GM21360 (cell line): ENCODE results near the gene CLIP1.
"Not testable (repeated sequence)": the region's sequence is repeated elsewhere in the genome, so short reads cannot be mapped to it uniquely, and the experiment has no call there.

Source experiments
- ATAC-seq: cut with Tn5 transposase; IDR thresholded peaks from one replicate; pipeline ENCODE4 v1.9.1; 2021; ENCODE audit warnings: mild to moderate bottlenecking, moderate library complexity; ENCODE audit not compliant: unreplicated experiment

Gene CLIP1

GRCh38 chr12:122437656-122438121 lies 15.2 kb upstream of the CLIP1 start:
- no peak for ATAC-seq

DNA sequence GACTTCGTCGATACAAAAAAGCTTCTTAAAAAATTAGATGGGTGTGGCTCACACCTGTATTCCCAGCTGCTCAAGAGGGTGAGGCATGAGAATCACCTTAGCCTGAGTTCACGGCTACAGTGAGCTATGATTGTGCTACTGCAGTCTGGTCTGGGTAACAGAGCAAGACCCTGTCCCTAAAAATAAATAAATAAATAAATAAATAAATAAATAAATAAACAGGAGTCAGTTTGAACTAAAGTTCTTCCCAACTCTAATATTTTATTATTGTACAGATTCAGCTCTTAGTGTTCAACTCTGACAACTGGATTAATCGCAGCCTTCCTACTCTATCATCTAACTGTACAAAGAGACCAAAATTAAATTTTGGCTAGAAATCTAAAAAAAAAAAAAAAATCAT lies 12.7 kb upstream of the CLIP1 start:
- ATAC-seq, result no peak

DNA sequence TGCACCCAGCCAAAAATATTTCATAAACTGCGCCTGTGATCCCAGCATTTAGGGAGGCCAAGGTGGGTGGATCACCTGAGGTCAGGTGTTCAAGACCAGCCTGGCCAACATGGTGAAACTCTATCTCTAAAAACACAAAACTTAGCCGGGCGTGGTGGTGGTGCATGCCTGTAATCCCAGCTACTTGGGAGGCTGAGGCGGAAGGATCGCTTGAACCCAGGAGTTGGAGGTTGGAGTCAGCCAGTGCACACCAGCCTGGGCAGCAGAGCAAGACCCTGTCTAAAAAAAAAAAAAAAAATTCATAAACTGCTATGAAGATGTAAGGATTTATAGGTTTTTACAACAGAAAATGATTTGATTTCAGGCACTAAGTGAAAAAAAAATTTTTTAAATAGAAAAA lies 6.6 kb upstream of the CLIP1 start:
- ATAC-seq, result not testable (repeated sequence)

DNA sequence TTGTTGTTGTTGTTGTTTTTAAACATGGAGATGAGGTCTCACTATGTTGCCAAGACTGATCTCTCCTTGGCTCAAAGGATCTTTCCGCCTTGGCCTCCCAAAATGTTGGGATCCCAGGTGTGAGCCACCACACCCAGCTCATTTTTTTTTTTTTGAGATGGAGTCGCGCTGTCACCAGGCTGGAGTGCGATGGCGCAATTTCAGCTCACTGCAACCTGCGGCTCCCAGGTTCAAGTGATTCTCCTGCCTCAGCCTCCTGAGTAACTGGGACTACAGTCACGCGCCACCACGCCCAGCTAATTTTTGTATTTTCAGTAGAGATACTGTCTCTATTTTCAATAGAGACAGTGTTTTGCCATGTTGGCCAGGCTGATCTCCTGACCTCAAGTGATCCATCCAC lies 4.9 kb upstream of the CLIP1 start:
- no peak for ATAC-seq

DNA sequence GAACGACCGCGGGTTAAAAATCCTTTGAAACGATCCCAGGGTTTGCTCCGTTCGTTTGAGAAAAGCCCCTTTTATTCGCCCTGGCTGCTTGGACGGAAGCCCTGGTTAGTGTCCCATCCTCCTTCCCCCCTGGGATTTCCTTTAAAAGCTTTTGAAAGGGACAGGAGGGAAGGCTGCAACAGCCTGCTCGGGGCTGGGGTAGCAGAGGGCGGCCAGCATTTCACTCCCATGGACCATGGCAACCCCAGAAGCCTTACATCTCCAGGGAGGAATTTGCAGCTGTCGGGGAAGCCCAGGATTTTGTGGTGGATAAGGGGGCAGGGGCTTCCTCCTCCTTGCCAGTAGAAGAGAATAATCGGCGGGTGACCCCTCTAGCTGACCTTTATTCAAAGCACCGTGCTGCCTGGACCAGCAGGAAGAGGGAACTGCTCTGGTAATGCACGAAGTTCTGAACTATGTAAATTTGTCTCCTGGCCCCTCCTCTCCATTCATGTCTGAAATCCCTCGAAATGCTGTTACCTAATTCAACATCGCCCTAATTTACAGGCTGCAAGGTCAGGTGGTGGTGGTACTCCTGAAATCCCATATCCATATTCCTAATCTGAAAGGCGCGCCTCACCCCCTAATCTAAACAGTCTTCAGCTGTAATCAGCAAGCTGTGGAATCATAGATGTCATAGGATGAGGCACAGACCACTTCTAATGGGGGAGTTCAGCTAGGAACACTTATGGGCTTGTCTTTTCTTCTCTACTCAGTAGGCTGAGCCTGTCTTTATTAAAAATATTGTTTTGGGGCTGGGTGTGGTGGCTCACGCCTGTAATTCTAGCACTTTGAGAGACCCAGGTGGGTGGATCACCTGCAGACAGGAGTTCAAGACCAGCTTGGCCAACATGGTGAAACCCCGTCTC lies 1.0 kb upstream of the CLIP1 start:
- no peak for ATAC-seq

- peak; percentile 1 for ATAC-seq
Observed at GRCh38 chr12:122422730-122423257, 325 bp upstream of the CLIP1 start.

- ATAC-seq, result no peak
Observed at GRCh38 chr12:122421187-122421820, 1.2 kb downstream of the CLIP1 start.

- ATAC-seq, result no peak
Observed at GRCh38 chr12:122420471-122421162, 1.9 kb downstream of the CLIP1 start.

DNA sequence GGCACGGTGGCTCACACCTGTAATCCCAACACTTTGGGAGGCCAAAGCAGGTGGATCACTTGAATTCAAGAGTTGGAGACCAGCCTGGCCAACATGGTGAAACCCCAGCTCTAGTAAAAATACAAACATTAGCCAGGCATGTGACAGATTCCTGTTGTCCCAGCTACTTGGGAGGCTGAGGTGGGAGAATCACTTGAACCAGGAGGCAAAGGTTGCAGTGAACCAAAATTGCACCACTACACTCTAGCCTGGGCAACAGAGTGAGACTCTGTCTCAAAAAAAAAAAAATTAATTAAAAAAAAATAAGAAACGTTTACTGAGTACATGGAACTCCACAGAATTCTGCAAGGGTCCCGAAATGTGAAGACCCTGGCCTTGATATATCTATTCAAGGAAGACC lies 3.4 kb downstream of the CLIP1 start:
- ATAC-seq, result not testable (repeated sequence)

DNA sequence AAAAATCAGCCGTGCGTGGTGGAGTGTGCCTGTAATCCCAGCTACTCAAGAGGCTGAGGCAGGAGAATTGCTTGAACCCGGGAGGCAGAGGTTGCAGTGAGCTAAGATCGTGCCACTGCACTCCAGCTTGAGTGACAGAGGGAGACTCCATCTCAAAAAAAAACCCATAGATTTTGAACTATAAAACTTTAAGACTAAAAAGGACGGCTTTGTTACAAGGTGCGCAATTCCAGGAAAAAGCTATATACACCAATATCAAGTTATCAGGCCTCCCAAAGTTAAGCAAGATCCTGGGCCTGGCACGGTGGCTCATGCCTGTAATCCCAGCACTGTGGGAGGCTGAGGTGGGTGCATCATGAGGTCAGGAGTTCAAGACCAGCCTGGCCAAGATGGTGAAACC lies 6.8 kb downstream of the CLIP1 start:
- ATAC-seq, result not testable (repeated sequence)

- ATAC-seq, result no peak
Observed at GRCh38 chr12:122413516-122414404, 8.7 kb downstream of the CLIP1 start.

DNA sequence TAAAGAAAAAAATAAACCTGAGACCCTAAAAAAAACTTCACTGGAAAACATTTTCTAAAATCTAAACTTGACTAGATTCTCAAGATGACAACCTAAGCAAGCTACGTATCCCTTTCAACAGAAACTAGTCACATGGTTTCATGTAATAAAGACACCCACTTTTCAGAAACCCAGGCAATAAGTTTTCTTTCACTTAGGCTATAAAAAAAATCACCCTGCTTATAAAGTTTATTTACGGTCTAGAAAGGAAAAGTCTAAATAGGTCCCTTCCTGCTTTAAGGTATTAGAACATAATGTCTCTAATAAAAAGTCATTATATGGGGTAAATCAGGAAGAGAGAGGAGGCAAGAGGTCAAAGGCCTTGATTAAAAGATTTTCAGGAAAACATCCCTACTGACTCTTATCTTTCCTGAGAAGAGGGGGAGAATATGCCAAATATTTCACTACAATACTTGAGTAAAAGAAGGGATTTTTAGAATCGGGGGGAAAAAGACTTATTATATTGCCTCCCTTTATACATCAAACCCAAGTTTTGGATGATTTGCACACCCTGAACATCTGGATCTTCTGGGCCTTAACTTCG lies 9.5 kb downstream of the CLIP1 start:
- no peak for ATAC-seq

DNA sequence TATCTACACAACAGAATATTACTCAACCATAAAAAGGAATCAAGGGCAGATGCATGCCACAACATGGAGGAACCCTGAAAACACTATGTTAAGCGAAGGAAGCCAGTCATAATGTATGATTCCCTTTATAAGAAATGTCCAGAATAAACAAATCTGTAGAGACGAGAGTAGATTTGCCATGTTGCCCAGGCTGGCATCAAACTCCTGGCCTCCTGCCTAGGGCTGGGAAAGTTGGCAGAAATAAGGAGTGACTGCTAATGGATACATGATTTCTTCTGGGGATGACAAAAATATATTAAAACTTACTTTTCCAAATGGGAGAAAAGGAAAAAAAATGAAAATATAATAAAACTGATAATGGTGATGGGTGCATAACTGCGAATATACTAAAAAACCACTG lies 10.9 kb downstream of the CLIP1 start:
- no peak for ATAC-seq

DNA sequence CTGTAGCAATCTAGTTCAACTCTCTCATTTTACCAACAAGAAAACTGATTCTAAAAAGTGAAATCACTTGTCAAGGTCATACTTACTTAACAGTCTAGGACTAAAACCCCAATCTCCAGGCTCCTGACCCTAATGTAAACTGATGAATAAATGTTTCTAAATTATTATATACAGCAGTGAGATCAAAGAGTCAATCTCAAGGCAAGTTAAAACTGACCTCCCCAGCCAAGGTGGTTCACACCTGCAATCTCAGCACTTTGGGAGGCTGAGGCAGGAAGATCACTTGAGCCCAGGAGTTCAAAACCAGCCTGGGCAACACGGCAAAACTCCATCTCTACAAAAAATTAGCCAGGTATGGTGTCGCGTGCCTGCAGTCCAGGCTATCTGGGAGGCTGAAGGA lies 15.3 kb downstream of the CLIP1 start:
- no peak for ATAC-seq

DNA sequence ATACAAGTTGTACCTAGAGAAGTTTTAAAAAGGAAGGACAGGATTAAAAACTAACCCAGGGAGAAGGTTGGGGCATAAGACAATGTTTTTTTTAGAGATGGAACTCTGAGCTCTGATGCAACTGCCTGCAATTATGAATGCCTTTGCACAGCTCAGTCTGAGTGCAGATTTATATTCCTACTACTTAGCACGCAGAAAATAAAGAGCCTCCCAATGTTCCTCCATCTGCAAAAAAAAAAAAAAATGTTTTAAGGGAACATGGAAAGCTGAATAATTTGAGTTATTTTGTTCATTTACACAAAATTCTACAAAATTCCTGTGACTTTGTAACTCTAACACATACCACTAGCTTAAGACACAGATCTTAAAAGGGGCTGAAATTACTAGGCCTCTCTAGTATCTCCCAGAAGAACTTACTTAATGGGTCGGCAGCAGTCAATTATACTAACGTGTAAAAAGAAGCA lies 15.7 kb downstream of the CLIP1 start:
- no peak for ATAC-seq

DNA sequence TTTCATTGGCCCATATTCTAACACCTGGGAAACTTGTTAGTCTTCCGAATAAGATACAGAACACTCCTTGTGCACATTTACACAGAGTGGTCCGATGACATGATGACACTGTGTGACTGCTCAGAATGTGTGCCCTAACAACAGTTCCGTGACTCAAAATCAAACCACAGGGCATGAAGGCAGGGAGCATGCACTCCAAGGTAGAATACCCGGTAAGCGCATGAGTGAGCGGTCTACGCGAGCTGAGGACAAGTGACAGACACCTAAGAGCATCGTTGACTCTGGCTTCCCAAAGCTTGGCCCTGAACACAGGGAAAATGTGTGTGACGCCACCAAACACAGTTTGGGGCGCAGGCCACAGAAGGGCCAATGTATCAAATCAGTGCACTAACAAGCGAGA lies 18.6 kb downstream of the CLIP1 start:
- ATAC-seq, result peak; percentile 44

- no peak for ATAC-seq
Observed at GRCh38 chr12:122403115-122403770, 19.2 kb downstream of the CLIP1 start.

DNA sequence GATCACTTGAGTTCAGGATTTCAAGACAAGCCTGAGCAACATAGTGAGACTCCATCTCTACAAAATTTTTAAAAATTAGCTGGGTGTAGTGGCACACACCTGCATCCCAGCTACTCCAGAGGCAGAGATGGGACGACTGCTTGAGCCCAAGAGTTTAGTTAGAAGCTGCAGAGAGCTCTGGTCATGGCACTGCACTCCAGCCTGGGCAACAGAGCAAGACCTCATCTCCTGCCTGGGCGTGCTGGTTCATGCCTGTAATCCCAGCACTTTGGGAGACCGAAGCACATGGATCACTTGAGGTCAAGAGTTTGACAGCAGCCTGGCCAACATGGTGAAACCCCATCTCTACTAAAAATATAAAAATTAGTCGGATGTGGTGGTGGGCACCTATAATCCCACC lies 20.2 kb downstream of the CLIP1 start:
- ATAC-seq, result no peak

DNA sequence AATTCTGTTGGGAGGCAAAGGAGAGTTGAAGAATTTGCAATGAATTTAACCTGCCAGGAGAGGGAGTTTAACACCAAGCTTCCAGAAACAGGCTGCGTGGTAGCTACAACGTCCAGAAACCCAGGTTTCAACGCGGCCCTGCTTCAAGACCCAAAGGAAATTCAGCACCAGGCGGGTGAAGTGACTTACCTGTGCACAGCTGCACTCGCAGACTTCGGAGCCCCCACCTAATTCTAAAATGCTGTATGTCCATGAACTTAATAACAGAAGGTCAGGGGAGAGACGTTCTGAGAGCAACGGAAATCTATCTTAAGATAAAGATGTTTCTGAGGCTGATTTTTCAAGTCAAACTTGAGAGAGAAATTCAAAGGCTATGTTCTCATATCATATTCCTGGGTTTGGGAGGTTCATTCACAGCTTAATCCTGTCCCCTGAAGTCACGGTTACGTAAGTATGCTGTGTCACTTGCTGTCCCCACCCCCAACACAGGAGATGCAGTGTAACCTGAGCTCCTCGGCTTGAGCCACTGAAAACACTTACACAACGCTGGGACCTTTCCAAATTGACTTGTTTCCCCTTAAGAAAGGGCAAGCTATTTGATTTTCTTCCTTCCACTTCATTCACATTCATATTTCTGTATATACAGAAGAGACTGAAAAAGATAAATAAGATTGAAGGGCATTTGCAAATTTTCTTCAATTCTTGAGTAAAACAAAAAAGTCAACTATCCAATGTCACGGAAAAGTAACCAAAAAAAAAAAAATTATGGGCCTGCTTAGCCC lies 22.7 kb downstream of the CLIP1 start:
- no peak for ATAC-seq
